ELF-1 (cell line): ENCODE measurements around the gene BSCL2.
"Not testable (repeated sequence)": the region's sequence is repeated elsewhere in the genome, so short reads cannot be mapped to it uniquely, and the experiment has no call there.

Experiments
- DNase-seq: peaks from one replicate; pipeline ENCODE4 v3.0.0-alpha.2; 2016; ENCODE audit warnings: low read depth, low spot score

Gene BSCL2

GRCh38 chr11:62707277-62707861 lies at the start of gene BSCL2, which contains the start of gene GNG3:
BSCL2 (minus strand) TSS chr11:62707424; CDS start chr11:62707195, 229 bp downstream.
GNG3 (plus strand) TSS chr11:62707676; CDS start chr11:62708296, 620 bp downstream.
- peak; percentile 94 for DNase-seq

GRCh38 chr11:62755086-62755615 lies 47.9 kb upstream of the BSCL2 start:
- DNase-seq: no peak

GRCh38 chr11:62753736-62754603 lies 46.7 kb upstream of the BSCL2 start, which contains the start of gene ZBTB3:
ZBTB3 (minus strand) TSS chr11:62754160; CDS start chr11:62753664, 496 bp downstream.
- peak; percentile 100 for DNase-seq

GRCh38 chr11:62752994-62753735 lies 45.9 kb upstream of the BSCL2 start:
- no peak for DNase-seq

- DNase-seq: no peak
These were observed 45.1 kb upstream of the BSCL2 start for GRCh38 chr11:62752177-62752785.

- not testable (repeated sequence) for DNase-seq
These were observed 42.7 kb upstream of the BSCL2 start for GRCh38 chr11:62749931-62750330.

GRCh38 chr11:62747475-62748160 lies 40.4 kb upstream of the BSCL2 start:
- no peak for DNase-seq

- DNase-seq: no peak
These were observed 30.0 kb upstream of the BSCL2 start for GRCh38 chr11:62737196-62737595.

GRCh38 chr11:62732830-62733229 lies 25.6 kb upstream of the BSCL2 start:
- DNase-seq: no peak

GRCh38 chr11:62730076-62730475 lies 22.9 kb upstream of the BSCL2 start:
- DNase-seq: not testable (repeated sequence)

- DNase-seq: peak; percentile 91
These were observed 21.2 kb upstream of the BSCL2 start, which contains the start of gene TTC9C for GRCh38 chr11:62728171-62728988. TTC9C (plus strand) TSS chr11:62728486; CDS start chr11:62728849, 363 bp downstream.

- peak; percentile 99 for DNase-seq
These were observed 20.6 kb upstream of the BSCL2 start for GRCh38 chr11:62727872-62728170.

- peak; percentile 99 for DNase-seq
These were observed 20.1 kb upstream of the BSCL2 start, which contains the start of gene HNRNPUL2 for GRCh38 chr11:62727165-62727871. HNRNPUL2 (minus strand) TSS chr11:62727457; CDS start chr11:62727156, 301 bp downstream.

GRCh38 chr11:62726915-62727164 lies 19.6 kb upstream of the BSCL2 start:
- no peak for DNase-seq

GRCh38 chr11:62726156-62726914 lies 19.1 kb upstream of the BSCL2 start:
- peak; percentile 36 for DNase-seq

GRCh38 chr11:62725646-62726045 lies 18.4 kb upstream of the BSCL2 start:
- DNase-seq: peak; percentile 53

GRCh38 chr11:62724171-62724570 lies 16.9 kb upstream of the BSCL2 start:
- no peak for DNase-seq

GRCh38 chr11:62721994-62722393 lies 14.8 kb upstream of the BSCL2 start:
- DNase-seq: peak; percentile 73
